ENCODE data around the gene PDE5A.

The PDE5A gene

DNA sequence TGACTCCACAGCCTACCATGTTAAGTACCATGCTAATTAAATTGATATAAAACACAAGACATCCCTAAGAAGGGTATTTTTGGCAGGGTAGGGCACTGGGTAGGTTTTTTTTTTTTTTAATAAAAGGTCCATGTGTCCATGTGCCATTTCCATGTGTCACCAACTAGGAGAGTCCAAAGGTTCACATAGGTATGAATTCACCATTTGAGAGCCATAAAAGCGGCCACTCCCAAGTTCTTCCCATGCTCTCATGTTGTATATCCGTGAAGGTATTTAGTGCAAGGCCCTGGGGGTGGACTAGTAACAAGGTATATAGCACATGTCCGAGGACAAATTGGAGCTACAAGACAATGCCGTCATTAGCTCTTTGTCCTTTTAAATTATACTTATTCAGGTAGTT, 107.3 kb downstream of the PDE5A start:
- DNase-seq (ENCODE audit: low read depth), result no peak

DNA sequence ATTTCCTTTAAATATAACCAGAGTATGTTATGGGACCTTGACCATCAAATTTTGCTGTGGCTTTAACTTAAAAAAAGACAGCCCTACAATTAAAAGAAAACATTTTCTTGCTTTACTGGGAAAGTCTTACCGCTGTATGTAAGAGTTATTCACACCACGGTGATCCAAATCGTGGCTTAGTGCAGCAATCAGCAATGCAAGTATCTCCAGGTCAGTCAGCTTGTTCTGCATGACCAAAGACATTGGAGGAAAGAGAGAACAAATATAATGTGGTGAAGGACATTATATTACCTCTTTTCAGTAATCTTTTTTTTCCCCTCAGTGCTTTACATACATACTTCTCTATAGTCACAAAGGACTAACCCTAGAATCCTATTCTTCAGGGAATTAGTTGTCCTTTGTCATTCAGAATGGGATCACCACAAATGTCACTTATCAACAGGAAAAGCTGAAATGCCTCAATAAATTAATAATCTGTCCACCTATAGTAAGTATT, 109.6 kb downstream of the PDE5A start:
- no peak for DNase-seq (ENCODE audit: low read depth)

DNA sequence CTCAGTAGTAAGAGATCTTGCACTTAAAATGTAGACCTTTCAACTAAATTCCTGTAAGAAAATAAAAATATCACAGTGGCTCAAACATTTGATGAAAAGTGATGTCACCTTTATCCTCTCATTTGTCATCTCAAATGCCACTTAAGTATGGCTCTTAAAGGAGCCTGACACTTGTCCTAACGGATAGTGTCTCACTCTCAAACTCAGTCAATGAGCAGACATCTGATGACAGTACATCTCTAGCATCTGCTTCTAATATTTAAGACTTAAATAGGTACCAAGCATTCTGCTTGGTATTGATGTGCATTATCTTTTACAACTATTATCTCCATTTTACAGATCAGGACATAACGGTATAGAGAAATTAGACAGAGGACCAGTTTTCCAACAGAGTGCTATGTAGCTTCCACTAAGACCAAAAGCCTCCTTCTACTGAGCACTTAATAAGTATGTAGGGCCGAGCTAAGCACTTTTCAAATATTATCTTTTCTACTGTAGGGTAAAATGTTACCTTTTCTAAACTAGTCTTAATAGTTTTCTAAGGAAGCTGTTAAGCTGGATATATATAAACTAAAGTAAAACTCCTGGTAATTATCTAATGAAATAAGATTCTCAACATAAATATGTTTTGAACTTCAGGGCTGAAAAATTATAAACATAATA, 110.2 kb downstream of the PDE5A start:
- no peak for DNase-seq (ENCODE audit: low read depth)

DNA sequence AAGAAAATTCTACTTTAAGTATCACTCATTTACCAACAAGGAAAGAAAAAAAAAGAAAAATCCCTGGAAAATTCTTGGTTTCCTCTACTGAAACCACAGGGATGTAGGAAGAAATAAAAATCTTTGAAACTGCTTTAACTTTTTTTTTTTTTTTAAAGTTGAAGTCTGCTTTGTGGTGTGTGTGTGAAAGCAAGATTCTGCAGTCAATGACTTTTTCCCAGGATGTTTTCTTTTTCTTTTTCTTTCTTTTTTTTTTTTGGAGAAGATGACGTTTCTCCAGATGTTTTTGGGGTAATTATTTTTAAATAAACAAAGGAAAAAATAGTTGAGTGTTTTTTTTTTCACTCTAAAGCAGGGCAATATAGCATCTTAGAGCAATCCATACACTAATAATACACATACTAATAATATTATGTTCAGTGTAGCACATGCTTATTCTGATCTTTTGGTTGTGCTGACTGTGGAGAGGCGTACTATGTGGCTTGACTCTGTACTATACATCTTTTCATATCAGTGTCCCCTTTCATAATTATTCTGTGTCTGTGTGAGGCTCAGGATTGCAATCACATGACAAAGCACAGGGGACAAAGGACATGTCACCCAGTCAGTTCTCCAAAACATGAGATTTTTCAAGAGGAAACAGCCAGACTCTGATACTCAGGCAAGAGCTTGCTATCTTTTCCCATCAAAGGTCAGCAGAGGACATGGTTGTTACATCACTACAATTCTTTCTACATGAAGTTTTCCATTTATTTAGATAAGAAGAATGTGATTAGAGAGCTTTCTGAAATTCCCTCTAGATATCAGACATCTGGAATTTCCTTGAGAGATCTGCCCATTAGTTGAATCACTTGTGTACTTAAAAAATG, 111.0 kb downstream of the PDE5A start:
- peak; percentile 15 for DNase-seq (ENCODE audit: low read depth)

DNA sequence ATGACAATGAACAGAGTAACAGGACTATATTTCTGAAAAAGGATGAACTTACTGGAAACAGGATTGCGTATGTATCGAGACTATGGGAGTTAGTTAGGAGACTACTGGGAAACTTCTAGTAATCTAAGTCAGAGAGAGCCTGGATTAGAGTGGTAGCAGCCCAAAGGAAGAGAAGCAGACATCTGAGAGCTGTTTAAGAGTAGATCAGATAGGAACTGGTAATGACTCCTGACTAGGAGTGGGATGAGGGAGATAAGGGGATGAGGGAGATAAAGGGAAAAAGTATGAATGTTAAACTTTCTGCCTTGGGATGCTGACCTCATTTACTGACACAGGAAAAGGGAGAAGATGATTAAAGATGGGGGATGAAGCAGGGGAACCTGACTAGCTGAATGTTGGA, 116.2 kb downstream of the PDE5A start:
- no peak for DNase-seq (ENCODE audit: low read depth)

DNA sequence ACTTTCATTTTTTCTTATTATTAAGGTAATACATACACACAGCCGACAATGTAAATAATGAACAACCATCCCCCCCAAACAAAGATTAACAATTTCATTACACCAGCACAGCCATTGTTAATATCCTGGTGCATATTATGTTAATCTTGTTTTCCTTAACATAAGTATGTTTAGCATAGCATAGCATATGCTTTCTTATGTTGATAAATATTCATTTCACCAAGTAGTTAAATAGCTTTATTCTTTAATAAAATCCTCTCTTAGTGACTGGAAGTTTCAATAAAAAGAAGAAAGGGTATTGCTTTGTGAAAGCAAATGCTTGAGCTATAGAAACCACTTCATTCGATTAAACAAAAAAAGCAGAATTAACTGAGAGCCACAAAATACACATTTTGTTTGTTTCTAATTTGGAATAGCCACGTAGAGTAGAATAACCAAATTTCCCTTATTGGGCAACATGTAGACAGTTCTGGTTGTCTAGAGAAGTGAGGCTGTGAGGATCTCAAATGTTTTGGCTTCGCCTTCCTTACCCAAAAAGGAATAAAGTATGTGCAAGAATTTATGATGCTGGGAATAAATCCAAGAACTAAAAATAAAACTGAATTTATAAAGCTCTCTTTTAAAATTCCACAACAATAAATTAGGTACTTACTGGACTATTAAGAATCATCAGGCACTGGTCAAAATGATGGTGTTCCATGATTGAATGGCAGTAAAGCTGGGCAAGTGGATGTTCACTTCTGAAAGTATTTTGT, 118.0 kb downstream of the PDE5A start:
- peak; percentile 30 for DNase-seq (ENCODE audit: low read depth)

DNA sequence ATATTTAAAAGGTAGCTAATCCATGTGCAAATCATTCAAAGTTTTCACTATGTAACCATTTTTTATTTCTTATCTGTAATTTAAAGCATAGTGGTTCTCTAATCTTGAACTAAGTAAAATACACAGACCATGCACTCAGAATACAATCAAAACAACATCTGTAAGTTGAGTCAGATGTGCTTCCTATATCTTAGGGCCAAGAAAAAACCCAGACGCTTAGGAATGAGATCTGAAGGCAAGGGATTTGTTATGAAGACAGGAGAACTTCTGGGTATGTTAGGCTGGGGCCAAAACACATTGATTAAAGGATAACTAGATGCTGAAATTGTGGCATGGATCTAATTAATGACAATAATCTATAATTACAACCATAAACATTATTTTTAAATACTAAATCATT, 120.3 kb downstream of the PDE5A start:
- DNase-seq (ENCODE audit: low read depth), result no peak

DNA sequence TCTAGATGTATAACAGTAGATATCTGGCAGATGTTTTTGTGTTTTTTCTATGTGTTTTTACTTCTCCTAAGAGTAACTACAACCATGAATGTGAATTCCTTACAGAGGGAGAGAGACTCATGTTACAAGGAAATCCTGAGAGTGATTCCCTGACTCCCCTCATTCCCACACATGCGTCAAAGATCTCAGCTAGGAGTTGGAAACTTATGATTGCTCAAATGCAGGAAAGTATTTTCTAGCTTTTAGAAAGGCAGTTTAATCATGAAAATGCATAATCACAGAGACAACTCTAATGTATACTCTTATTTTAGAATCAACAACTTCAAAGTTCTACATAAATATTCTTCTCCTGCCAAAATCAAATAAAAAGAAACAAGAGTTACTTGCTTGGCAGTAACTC, 121.8 kb downstream of the PDE5A start:
- no peak for DNase-seq (ENCODE audit: low read depth)

DNA sequence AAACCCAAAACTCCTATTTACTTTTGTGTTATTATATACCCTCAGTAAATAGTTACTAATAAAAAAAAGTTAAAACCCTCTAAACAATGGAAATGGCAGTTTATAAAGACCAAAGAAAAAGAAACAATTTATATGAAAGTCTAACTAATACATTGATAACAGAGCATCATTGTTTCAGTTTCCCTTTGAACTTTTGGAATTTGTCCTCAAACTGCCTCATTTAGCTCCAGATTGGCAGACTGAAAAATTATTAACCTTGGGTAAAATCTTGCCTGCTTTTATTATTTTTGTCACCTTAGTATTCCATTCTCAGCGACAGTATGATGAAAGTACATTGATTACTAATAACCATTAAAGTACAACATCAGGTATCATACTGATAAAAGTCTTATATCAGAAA, 124.0 kb downstream of the PDE5A start:
- DNase-seq (ENCODE audit: low read depth), result no peak

DNA sequence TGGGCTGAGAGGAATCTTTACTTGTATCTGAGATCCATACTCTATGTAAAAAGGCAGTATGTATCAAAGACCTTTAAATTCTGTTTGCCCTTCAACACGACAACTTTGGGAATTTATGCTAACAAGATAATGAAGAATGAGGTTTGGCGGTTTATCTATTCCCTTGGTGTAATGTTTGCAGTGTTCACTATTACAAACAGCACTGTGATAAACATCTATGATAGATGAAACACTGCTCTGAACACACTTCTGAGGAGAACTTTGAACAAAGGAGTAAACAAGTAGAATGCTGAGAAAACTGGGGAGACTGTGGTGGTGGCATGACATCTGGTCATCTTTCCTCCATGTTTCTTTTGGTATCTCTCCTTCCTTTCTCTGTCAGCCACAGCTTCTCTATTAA, 126.9 kb downstream of the PDE5A start:
- no peak for DNase-seq (ENCODE audit: low read depth)

DNA sequence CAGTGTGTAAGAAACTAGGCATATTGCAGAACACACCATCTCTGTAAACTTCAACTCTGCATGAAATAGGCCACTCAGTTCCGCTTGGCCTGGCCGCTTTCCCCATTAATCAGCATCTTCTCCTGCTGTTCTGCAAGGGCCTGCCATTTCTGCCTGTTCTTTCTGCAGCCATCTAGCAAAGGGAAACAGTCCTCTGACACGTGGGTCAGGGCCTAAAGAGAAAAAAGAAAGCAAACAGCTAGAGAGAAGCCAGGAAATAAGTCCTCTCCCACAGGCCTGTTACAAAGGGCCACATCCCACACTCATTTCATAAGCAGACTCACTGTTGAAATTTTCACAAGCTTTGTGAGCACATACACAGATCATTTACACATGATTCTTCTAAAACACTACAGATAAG, 130.1 kb downstream of the PDE5A start:
- no peak for DNase-seq (ENCODE audit: low read depth)

DNA sequence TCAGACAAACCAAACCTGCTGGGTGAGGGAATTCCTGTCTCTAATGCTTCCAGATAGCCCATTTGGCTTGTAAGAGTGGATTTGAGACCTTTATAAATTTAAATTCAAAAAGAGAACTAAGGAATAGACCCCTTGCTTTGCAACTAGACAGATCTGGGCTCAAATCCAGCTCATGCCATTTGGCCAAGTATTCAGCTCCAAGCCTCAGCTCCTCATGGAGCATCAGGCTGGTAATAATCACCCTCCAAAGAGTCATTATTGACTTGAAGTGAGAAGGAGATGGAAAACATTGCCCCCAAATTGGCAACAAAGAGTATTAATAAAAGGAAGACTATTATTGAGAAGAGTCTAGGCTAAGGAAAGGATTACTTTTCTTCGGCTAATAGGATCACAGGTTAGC, 134.7 kb downstream of the PDE5A start:
- no peak for DNase-seq (ENCODE audit: low read depth)

DNA sequence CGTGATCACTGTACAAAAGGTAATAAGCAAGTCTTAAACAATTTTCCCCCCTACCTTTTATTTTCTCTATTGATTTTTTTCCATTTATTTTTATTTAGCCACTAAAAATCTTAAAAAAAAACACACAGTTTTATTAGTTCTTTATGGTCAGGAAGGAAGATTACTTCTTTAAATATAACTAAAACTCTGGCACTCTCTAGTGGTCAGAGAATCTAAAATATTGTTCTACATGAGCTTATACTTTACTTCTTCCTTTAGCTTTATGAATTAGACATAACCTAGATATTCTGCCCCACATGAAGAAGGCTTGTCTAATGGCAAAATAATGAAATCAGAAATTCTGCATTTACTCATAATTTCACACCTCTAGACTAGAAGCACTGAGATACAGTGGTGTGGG, 135.2 kb downstream of the PDE5A start:
- DNase-seq (ENCODE audit: low read depth), result no peak

DNA sequence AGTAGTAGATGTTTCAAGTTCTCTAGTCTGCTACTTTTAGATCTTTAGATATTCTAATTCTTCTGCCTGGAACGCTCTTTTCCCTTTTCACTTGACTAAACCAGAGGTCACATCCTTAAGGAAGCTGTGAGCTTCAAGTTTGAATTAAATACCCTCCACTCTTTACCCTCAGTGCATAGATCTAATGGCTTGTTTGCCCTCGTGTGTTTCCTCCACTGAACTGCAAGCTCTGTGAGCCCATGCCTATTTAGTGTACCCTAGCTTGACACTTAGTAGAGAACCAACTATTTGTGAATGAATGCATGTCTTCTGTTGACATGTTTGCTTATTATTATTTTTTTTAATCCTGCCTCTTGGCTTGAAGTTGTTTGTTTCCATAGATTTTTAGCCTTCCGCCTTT, 138.3 kb downstream of the PDE5A start:
- no peak for DNase-seq (ENCODE audit: low read depth)

DNA sequence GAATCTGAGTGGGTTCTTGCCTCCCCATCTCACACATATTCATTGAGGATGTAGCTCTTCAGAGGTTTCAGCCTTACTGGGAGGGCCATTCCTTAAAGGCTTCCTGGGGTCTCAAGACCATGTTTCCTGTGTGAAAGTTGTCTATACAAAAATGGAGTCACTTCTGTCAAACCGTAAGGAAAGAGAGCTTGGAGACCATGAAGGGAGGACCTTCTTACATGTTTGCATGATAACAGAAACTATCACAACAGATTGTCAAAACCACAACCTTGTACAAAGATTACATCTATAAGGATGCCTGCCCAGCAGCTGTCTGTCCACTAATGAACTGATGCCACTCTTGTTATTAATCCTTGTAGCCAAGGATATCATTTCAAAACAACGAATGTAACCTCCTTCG, 139.3 kb downstream of the PDE5A start:
- DNase-seq (ENCODE audit: low read depth), result no peak

DNA sequence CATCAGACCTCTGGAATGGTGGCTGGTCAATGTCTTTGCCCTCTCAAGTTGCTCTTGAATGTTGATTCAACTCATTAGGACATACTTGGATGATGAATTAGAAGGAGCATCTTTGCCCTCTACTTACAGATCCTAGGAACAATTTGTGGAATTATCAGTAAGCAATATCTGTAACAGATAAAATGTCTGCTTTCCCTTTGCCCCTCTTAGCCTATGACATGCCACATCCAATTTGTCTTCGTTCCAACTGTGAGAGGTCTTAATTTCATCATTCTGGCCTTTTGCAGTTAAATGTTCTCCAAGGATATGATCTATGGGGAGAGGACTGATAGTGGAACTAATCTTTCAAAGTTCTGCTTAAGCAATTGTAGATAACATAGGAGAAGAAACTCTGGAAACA, 148.3 kb downstream of the PDE5A start:
- no peak for DNase-seq (ENCODE audit: low read depth)

DNA sequence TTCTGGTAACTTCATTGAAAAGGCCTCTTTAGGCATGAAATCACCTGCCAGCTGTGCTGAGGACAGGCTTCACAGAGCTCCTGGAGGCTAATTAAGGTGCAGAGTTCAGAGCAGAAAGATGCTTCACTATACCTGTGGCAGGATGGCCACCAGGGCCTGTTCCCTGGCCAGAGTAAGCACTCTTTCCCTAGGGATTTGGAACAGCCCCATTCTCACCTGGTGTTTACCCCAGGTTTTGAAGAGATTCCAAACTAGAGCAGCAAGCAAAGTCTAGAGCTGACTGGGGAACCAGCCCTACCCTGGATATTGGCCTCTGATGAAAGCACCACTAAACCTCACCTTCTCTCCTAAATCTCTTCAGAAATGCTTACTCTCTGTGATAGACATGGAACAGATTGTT, 148.8 kb downstream of the PDE5A start:
- no peak for DNase-seq (ENCODE audit: low read depth)

DNA sequence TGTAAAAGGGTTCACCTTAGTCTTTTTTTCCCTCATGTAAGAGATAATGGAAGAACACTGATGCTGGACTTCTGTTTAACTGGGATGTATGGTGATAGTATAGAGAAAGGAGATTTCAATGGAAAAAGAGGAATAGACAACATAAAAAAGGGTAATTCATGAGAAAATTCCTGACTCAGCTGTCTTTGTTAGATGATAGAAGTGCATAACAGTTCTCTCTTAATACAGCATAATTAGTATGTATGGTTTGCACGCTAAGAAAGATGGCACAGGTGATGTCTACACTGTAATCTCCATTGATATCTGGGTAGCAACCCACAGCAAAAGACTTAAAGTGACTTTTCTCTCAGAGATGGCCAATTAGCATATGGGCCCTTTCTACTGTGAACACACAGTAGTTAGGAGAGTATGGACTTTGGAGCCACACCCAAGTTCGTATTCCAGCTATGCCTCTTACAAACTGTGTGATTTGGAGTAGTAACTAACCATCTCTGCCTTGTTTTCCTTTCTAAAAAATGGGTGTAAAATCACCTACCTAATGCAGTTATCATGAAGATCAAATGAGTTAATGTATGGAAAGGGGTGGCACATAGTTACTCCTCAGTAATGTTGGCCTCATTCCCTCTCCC, 149.3 kb downstream of the PDE5A start:
- DNase-seq (ENCODE audit: low read depth), result no peak

DNA sequence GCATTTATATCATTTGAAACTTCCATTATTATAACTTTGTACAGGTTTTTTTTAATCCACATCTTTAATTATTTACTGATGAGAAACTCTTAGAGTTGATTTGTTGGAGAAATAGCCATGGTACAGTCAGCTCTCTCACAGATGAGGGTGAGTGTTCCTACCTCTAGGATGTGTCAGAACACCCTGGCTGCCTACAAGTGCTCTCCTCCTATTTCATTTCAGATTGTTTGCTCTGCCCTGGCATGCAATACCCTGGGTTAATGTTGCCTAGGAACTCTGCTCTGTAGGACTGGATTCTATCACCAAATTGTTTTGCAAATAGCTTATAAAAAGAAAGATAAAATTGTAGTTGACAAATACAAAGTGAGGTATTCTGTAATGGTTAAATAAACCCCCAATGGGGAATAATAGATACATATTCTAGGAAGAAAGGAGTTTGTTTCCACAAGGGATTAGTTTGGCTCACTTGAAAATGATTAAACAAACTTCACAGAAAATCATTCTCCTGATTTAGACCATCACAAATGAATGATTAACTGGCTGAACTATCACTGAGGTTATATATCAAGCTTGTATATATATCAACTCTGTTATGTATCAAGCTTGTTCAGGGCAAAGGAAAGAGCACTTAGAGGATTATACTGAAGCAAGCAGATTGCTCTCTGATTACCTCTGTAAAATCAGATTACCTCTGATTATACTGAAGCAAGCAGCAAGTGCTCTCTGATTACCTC, 150.0 kb downstream of the PDE5A start:
- no peak for DNase-seq (ENCODE audit: low read depth)

DNA sequence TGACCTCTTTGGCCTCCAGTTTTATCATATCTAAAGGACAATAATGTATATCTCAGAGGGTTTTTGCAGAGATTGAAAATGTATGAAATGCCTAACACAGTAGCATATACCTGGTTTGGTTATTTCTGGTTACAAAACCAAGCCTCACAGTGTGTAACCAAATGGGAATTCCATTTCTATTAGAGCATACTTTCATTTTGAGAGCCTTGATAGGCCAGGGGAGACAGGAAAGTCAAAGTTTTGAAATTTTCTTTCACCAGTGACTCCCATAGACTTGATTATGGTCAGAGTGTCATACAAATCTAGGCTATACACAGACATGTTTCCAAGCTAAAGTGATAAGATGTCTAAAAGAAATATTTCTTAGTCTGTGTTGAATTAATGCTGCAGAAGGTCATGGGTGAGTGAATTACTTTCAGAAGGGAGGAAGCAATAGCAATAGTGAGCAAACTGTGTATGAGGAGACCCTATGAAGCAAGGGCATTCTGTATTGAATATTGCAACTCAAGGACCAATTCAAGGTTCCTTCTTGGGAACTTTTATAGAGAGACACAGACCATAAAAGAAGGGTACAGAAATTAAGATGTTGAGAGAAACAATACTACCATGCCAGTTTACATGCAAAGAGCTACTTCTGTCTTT, 151.1 kb downstream of the PDE5A start:
- no peak for DNase-seq (ENCODE audit: low read depth)

DNA sequence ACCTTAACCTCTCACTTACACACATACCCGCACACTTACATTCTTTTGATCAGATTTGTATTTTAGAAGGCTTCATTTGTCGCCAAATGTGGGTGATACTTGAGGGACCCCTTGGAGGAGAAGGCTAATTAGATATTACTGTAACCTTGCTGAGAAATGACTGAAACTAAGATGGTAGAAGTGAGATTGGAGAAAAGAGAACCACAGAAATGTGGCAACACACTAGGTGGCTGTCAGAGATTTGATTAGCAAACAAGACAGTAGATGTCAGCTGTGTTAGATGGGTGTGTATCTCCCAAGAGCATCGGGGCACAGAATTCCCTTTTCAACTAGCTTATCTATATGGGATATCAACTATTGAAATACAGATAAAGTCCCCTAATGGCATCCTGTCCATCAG, 157.3 kb downstream of the PDE5A start:
- no peak for DNase-seq (ENCODE audit: low read depth)
